HEK293T (cell line): ENCODE data around the gene LRBA.

ENCODE experiments used
- ARNT ChIP-seq: fragments of 450-650 bp; IDR thresholded peaks from 2 replicates; pipeline ENCODE4 v1.6.1; 2017; ENCODE audit warnings: mild to moderate bottlenecking
- BHLHE40 ChIP-seq: fragments of 450-650 bp; IDR thresholded peaks from 2 replicates; pipeline ENCODE4 v1.6.1; 2016; ENCODE audit warnings: mild to moderate bottlenecking, moderate library complexity, borderline replicate concordance
- CTBP1 ChIP-seq: fragments of 450-650 bp; IDR thresholded peaks from 2 replicates; pipeline ENCODE4 v1.6.1; 2016; ENCODE audit warnings: borderline replicate concordance
- ELF4 ChIP-seq: fragments of 450-650 bp; IDR thresholded peaks from 2 replicates; pipeline ENCODE4 v1.6.1; 2017; ENCODE audit warnings: antibody characterized with exemption
- FOXK2 ChIP-seq: fragments of 450-650 bp; IDR thresholded peaks from 2 replicates; pipeline ENCODE4 v1.6.1; 2016; ENCODE audit warnings: mild to moderate bottlenecking
- FOXM1 ChIP-seq: fragments of 450-650 bp; IDR thresholded peaks from 2 replicates; pipeline ENCODE4 v1.6.1; 2017; ENCODE audit warnings: mild to moderate bottlenecking, borderline replicate concordance
- HDGF ChIP-seq: fragments of 450-650 bp; IDR thresholded peaks from 2 replicates; pipeline ENCODE4 v1.6.1; 2017; ENCODE audit warnings: antibody characterized with exemption, borderline replicate concordance
- NFRKB ChIP-seq: fragments of 450-650 bp; IDR thresholded peaks from 2 replicates; pipeline ENCODE4 v1.6.1; 2016; ENCODE audit warnings: mild to moderate bottlenecking, moderate library complexity
- SP1 ChIP-seq: fragments of 450-650 bp; IDR thresholded peaks from 2 replicates; pipeline ENCODE4 v1.6.1; 2017
- SUZ12 ChIP-seq: fragments of 450-650 bp; IDR thresholded peaks from 2 replicates; pipeline ENCODE4 v1.6.1; 2016; ENCODE audit warnings: mild to moderate bottlenecking
- TARDBP ChIP-seq: fragments of 450-650 bp; IDR thresholded peaks from 2 replicates; pipeline ENCODE4 v1.6.1; 2016
- ZNF384 ChIP-seq: fragments of 450-650 bp; IDR thresholded peaks from 2 replicates; pipeline ENCODE4 v1.6.1; 2016

DNA sequence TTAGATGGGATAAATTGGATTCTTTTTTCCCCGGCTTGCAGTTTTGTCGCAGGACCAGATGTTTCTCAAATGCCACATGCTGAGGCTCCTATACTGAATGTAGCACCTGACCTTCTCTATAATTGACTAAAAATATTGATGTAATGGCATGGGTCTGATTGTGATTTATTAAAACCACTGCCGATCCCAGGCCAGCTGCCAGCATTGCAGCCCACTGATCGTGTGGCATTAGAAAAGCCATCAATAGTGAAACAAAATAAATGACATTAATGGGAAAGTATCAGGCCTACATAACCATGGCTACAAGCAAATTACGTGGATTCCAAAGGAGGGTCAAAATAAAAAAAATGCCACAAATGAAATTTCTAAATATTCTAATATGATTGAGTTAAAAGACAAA lies 334.4 kb downstream of the LRBA start:
- TF ChIP-seq CTBP1 (no peak), FOXM1 (no peak), FOXK2 (no peak), BHLHE40 (no peak), NFRKB (no peak), HDGF (no peak), ARNT (no peak), SP1 (no peak), TARDBP (no peak), ZNF384 (no peak), SUZ12 (no peak), ELF4 (no peak)
